ENCODE results near the gene NIN.

- TF ChIP-seq CTCF (IDR thresholded peaks at IDR 0.05 in 8 of 11, conservative IDR thresholded peaks at IDR 0.05 in 3 of 11) (peak; percentile 33 to 80 (median 61)), POLR2A (IDR thresholded peaks at IDR 0.05) (no peak)
These were observed 29.6 kb upstream of the NIN start for GRCh38 chr14:50860478-50861086.
